GM23338 (cell line): ENCODE results near the gene GNB2. TPM values are rescaled to one million over a fixed set of nuclear protein-coding genes. Genes with fewer than 3 reads are reported as not detected.

ENCODE experiments used
- ATAC-seq: fragments of 200-7000 bp; cut with Tn5 transposase; 3 replicates; pipeline ENCODE4 v1.9.1; 2020
- DNase-seq: peaks from one replicate; pipeline ENCODE4 v3.0.0-alpha.2; 2015; ENCODE audit warnings: low spot score
- H2AFZ ChIP-seq: fragments of 200-600 bp; sonication (generic); 2 replicates; pipeline ENCODE4 v1.8.0; 2016; ENCODE audit warnings: antibody characterized with exemption, mild to moderate bottlenecking, moderate library complexity
- H3F3A ChIP-seq: fragments of 200-600 bp; sonication (generic); replicated peaks from 2 replicates; pipeline ENCODE4 v1.8.0; 2017; ENCODE audit warnings: antibody characterized with exemption, mixed run types, low read depth
- H3K27ac ChIP-seq: fragments of 200-600 bp; sonication (generic); 2 replicates; pipeline ENCODE4 v1.6.1; 2016; ENCODE audit warnings: low read depth
- H3K27me3 ChIP-seq: fragments of 200-600 bp; sonication (generic); 2 replicates; pipeline ENCODE4 v1.8.0; 2016; ENCODE audit warnings: mild to moderate bottlenecking, mixed run types, moderate library complexity; ENCODE audit not compliant: insufficient read depth
- H3K36me3 ChIP-seq: fragments of 200-600 bp; sonication (generic); 2 replicates; pipeline ENCODE4 v1.8.0; 2016; ENCODE audit warnings: mild to moderate bottlenecking; ENCODE audit not compliant: insufficient read depth
- H3K4me1 ChIP-seq: fragments of 200-600 bp; sonication (generic); 2 replicates; pipeline ENCODE4 v1.8.0; 2016; ENCODE audit warnings: mild to moderate bottlenecking, moderate library complexity; ENCODE audit not compliant: insufficient read depth
- H3K4me2 ChIP-seq: fragments of 200-600 bp; sonication (generic); 2 replicates; pipeline ENCODE4 v1.7.1; 2017; ENCODE audit warnings: mixed run types
- H3K4me3 ChIP-seq: fragments of 200-600 bp; sonication (generic); 2 replicates; pipeline ENCODE4 v1.6.1; 2016; ENCODE audit warnings: mixed run types
- H3K79me2 ChIP-seq: fragments of 200-600 bp; sonication (generic); replicated peaks from 2 replicates; pipeline ENCODE4 v1.8.0; 2017; ENCODE audit warnings: mild to moderate bottlenecking; ENCODE audit not compliant: insufficient read depth
- H3K9me2 ChIP-seq: fragments of 200-600 bp; sonication (generic); 2 replicates; pipeline ENCODE4 v1.8.0; 2017; ENCODE audit not compliant: insufficient read depth
- H4K20me1 ChIP-seq: fragments of 200-600 bp; sonication (generic); replicated peaks from 2 replicates; pipeline ENCODE4 v1.8.0; 2017; ENCODE audit warnings: mild to moderate bottlenecking; ENCODE audit not compliant: insufficient read depth
- H3K27ac Mint-ChIP-seq: 2 replicates; pipeline ENCODE4 v1.8.0; 2020; ENCODE audit warnings: inconsistent platforms, mild to moderate bottlenecking, moderate library complexity, mixed read lengths
- H3K27me3 Mint-ChIP-seq: 3 replicates; pipeline ENCODE4 v1.8.0; 2022; ENCODE audit warnings: low read depth, mild to moderate bottlenecking, moderate library complexity, mixed read lengths, inconsistent platforms; ENCODE audit not compliant: insufficient read depth, poor library complexity
- H3K36me3 Mint-ChIP-seq: 3 replicates; pipeline ENCODE4 v1.8.0; 2021; ENCODE audit warnings: low read depth, mild to moderate bottlenecking, inconsistent platforms, moderate library complexity, mixed read lengths
- H3K4me1 Mint-ChIP-seq: 3 replicates; pipeline ENCODE4 v1.8.0; 2020; ENCODE audit warnings: mild to moderate bottlenecking, inconsistent platforms, mixed read lengths
- H3K4me3 Mint-ChIP-seq: 3 replicates; pipeline ENCODE4 v1.8.0; 2021; ENCODE audit warnings: moderate library complexity, mild to moderate bottlenecking, inconsistent platforms, mixed read lengths
- H3K9me3 Mint-ChIP-seq: 3 replicates; pipeline ENCODE4 v1.8.0; 2020; ENCODE audit warnings: moderate library complexity, mild to moderate bottlenecking, inconsistent platforms, mixed read lengths
- CREB1 ChIP-seq: fragments of 250-450 bp; sonication (Bioruptor Pico); IDR thresholded peaks from 2 replicates; pipeline ENCODE4 v1.5.0; 2020; ENCODE audit warnings: low read depth, mild to moderate bottlenecking, moderate library complexity
- EZH2 ChIP-seq: fragments of 200-600 bp; sonication (generic); IDR thresholded peaks from one replicate; pipeline ENCODE4 v1.8.0; 2017; ENCODE audit warnings: antibody characterized with exemption, mild to moderate bottlenecking, low read depth; ENCODE audit not compliant: unreplicated experiment
- EZH2phosphoT487 ChIP-seq: fragments of 200-600 bp; sonication (generic); IDR thresholded peaks from one replicate; pipeline ENCODE4 v1.8.1; 2018; ENCODE audit warnings: antibody characterized with exemption; ENCODE audit not compliant: unreplicated experiment
- JUNB ChIP-seq: IDR thresholded peaks from one replicate; pipeline ENCODE4 v1.6.1; 2016; ENCODE audit warnings: antibody characterized with exemption; ENCODE audit not compliant: unreplicated experiment
- POLR2AphosphoS5 ChIP-seq: IDR thresholded peaks from 2 replicates; pipeline ENCODE4 v1.6.1; 2016; ENCODE audit warnings: antibody characterized with exemption, low read depth
- STAT1 ChIP-seq: IDR thresholded peaks from one replicate; pipeline ENCODE4 v1.6.1; 2016; ENCODE audit warnings: antibody characterized with exemption; ENCODE audit not compliant: unreplicated experiment
- ZNF114 ChIP-seq: fragments of 250-450 bp; sonication (Bioruptor Pico); IDR thresholded peaks from 2 replicates; pipeline ENCODE4 v1.5.0; 2020; ENCODE audit warnings: mild to moderate bottlenecking, moderate library complexity
- ZNF331 ChIP-seq: fragments of 250-450 bp; sonication (Bioruptor Pico); IDR thresholded peaks from 2 replicates; pipeline ENCODE4 v1.5.0; 2020; ENCODE audit warnings: low read depth, mild to moderate bottlenecking, moderate library complexity
- polyA plus RNA-seq: library from polyadenylated mRNA; unstranded; fragments of >200 nt; fragmentation: Nextera tagmentation; extraction: Ambion mirVana; gene quantifications from 2 replicates; pipeline ENCODE4 v1.2.1, GENCODE V29; 2016
- total RNA-seq: library from RNA; depleted of rRNA; stranded (reverse); fragments of >200 nt; shearing (Covaris generic); gene quantifications from 2 replicates; pipeline ENCODE4 v1.2.3, GENCODE V29; 2014
- TF ChIP-seq, protein P1 (sequence below): fragments of 250-450 bp; sonication (Bioruptor Pico); IDR thresholded peaks from 2 replicates; pipeline ENCODE4 v1.5.0; 2020; ENCODE audit warnings: mild to moderate bottlenecking, moderate library complexity
- TF ChIP-seq, protein P2 (sequence below): IDR thresholded peaks from 2 replicates; pipeline ENCODE4 v1.6.1; 2016; ENCODE audit warnings: antibody characterized with exemption
- TF ChIP-seq, protein P3 (sequence below), 2 experiments: fragments of 200-600 bp in 1 of 2; sonication (generic) in 1 of 2; conservative IDR thresholded peaks; 2 replicates each; pipeline versions ENCODE4 v1.5.1 to v1.6.1; 2016 to 2017; ENCODE audit warnings: antibody characterized with exemption in 2 of 2, low read depth in 2 of 2, mild to moderate bottlenecking in 2 of 2, moderate library complexity in 1 of 2

Gene GNB2
- total and polyA plus RNA-seq, 2 experiments from 2014 or later: 112 to 153 TPM

DNA sequence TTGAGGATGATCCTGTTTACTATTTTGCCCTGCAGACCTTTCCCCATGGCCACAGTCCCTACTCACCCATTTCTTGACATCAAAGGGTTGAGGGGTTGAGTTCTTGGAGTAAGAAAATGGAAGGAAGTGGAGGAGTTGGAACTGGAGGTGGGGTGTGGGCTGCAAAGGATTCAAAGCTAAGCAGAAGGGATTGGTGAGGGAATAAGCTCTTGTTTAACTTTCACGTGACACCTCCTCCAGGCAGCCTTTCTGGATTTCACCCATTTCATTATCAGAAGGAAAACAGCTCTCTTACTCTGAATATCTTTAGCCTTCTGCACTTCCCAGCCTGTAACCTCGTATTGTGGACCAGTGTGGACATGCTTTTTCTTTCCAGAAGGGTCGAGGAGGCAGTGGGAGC is 47.5 kb upstream of the GNB2 start (continued):
- TF ChIP-seq, protein P1, sequence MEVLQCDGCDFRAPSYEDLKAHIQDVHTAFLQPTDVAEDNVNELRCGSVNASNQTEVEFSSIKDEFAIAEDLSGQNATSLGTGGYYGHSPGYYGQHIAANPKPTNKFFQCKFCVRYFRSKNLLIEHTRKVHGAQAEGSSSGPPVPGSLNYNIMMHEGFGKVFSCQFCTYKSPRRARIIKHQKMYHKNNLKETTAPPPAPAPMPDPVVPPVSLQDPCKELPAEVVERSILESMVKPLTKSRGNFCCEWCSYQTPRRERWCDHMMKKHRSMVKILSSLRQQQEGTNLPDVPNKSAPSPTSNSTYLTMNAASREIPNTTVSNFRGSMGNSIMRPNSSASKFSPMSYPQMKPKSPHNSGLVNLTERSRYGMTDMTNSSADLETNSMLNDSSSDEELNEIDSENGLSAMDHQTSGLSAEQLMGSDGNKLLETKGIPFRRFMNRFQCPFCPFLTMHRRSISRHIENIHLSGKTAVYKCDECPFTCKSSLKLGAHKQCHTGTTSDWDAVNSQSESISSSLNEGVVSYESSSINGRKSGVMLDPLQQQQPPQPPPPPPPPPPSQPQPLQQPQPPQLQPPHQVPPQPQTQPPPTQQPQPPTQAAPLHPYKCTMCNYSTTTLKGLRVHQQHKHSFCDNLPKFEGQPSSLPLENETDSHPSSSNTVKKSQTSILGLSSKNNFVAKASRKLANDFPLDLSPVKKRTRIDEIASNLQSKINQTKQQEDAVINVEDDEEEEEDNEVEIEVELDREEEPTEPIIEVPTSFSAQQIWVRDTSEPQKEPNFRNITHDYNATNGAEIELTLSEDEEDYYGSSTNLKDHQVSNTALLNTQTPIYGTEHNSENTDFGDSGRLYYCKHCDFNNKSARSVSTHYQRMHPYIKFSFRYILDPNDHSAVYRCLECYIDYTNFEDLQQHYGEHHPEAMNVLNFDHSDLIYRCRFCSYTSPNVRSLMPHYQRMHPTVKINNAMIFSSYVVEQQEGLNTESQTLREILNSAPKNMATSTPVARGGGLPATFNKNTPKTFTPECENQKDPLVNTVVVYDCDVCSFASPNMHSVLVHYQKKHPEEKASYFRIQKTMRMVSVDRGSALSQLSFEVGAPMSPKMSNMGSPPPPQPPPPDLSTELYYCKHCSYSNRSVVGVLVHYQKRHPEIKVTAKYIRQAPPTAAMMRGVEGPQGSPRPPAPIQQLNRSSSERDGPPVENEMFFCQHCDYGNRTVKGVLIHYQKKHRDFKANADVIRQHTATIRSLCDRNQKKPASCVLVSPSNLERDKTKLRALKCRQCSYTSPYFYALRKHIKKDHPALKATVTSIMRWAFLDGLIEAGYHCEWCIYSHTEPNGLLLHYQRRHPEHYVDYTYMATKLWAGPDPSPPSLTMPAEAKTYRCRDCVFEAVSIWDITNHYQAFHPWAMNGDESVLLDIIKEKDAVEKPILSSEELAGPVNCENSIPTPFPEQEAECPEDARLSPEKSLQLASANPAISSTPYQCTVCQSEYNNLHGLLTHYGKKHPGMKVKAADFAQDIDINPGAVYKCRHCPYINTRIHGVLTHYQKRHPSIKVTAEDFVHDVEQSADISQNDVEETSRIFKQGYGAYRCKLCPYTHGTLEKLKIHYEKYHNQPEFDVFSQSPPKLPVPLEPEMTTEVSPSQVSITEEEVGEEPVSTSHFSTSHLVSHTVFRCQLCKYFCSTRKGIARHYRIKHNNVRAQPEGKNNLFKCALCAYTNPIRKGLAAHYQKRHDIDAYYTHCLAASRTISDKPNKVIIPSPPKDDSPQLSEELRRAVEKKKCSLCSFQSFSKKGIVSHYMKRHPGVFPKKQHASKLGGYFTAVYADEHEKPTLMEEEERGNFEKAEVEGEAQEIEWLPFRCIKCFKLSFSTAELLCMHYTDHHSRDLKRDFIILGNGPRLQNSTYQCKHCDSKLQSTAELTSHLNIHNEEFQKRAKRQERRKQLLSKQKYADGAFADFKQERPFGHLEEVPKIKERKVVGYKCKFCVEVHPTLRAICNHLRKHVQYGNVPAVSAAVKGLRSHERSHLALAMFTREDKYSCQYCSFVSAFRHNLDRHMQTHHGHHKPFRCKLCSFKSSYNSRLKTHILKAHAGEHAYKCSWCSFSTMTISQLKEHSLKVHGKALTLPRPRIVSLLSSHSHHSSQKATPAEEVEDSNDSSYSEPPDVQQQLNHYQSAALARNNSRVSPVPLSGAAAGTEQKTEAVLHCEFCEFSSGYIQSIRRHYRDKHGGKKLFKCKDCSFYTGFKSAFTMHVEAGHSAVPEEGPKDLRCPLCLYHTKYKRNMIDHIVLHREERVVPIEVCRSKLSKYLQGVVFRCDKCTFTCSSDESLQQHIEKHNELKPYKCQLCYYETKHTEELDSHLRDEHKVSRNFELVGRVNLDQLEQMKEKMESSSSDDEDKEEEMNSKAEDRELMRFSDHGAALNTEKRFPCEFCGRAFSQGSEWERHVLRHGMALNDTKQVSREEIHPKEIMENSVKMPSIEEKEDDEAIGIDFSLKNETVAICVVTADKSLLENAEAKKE (CRISPR knock-in tag): no peak
- TF ChIP-seq ZNF114 (CRISPR knock-in tag) (no peak), JUNB (no peak), CREB1 (CRISPR knock-in tag) (no peak), EZH2phosphoT487 (no peak), ZNF331 (no peak), POLR2AphosphoS5 (no peak)
- TF ChIP-seq, protein P2, sequence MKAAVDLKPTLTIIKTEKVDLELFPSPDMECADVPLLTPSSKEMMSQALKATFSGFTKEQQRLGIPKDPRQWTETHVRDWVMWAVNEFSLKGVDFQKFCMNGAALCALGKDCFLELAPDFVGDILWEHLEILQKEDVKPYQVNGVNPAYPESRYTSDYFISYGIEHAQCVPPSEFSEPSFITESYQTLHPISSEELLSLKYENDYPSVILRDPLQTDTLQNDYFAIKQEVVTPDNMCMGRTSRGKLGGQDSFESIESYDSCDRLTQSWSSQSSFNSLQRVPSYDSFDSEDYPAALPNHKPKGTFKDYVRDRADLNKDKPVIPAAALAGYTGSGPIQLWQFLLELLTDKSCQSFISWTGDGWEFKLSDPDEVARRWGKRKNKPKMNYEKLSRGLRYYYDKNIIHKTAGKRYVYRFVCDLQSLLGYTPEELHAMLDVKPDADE: no peak

DNA sequence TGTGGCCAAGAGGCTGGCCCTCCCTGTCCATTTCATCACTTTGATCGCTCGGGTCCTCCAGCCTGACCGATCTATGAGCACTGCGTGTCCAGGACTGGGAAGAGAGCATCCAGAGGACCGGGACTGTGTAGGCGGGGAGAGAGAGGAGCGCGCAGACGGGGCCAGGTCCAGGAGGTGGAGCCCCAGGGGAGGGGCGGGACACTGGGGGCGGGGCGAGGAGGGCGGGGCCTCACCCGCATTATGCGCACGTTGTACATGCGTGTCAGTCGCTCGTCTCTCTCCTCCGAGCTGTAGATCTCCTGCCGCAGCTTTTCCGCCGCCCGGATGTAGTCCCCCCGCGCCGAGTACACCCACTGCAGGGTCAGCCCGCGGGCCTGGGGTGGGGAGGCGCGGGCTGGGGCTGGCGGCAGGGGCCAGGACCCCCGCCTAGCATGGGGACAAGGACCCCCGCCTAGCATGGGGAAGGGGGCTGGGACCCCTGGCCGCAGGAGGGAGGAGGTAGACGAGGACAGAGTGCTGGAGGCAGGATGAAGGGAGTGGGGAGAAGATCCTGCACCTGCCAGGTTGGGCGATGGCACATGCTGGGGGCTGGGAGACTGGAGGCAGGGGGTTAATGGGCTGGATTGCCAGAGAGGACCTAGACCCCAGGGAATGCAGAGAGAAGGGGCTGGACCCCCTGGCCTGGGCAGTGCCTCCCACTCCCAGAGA is 46.9 kb upstream of the GNB2 start:
- Histone ChIP-seq H3K4me1 (peaks cover 15% of the 10 kb centered on the region), H3K4me2 (peak overlapping the region; percentile 96), H2AFZ (peak overlapping the region; percentile 90), H3K4me3 (peak overlapping the region; percentile 74), H3K36me3 (no peaks in the 10 kb centered on the region), H3K79me2 (no peaks in the 10 kb centered on the region), H4K20me1 (no peaks in the 10 kb centered on the region), H3K27ac (no peak overlapping the region), H3F3A (0 out of 2 replicates have a peak, but pooled peaks cover 2% of the 10 kb centered on the region), H3K9me2 (no peaks in the 10 kb centered on the region), H3K27me3 (peaks cover 4% of the 10 kb centered on the region; the same call in 1 of the 2 replicates)
- Mint-ChIP-seq H3K4me1 (peaks cover 5% of the 10 kb centered on the region; the same call in 2 of the 3 replicates), H3K27ac (no peak overlapping the region), H3K4me3 (peak overlapping the region; percentile 69), H3K9me3 (no peaks in the 10 kb centered on the region; the same call in 2 of the 3 replicates), H3K27me3 (peaks cover 25% of the 10 kb centered on the region), H3K36me3 (no peaks in the 10 kb centered on the region; the same call in 2 of the 3 replicates)
- ATAC-seq (peak; percentile 92), DNase-seq (peak; percentile 89)
- TF ChIP-seq, protein P2: no peak
- TF ChIP-seq EZH2phosphoT487: no peak
- TF ChIP-seq, protein P3, sequence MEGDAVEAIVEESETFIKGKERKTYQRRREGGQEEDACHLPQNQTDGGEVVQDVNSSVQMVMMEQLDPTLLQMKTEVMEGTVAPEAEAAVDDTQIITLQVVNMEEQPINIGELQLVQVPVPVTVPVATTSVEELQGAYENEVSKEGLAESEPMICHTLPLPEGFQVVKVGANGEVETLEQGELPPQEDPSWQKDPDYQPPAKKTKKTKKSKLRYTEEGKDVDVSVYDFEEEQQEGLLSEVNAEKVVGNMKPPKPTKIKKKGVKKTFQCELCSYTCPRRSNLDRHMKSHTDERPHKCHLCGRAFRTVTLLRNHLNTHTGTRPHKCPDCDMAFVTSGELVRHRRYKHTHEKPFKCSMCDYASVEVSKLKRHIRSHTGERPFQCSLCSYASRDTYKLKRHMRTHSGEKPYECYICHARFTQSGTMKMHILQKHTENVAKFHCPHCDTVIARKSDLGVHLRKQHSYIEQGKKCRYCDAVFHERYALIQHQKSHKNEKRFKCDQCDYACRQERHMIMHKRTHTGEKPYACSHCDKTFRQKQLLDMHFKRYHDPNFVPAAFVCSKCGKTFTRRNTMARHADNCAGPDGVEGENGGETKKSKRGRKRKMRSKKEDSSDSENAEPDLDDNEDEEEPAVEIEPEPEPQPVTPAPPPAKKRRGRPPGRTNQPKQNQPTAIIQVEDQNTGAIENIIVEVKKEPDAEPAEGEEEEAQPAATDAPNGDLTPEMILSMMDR (conservative IDR thresholded peaks at IDR 0.05; ENCODE audit: low read depth in 2 of 2): no peak
- TF ChIP-seq STAT1: no peak
- no peak for TF ChIP-seq ZNF331
- TF ChIP-seq JUNB: no peak
- no peak for TF ChIP-seq EZH2
